ENCODE measurements around the gene STAP2. TPM values are rescaled to one million over a fixed set of nuclear protein-coding genes. Genes with fewer than 3 reads are reported as not detected.

Gene STAP2
- total RNA-seq, 4 donors from 2014 or later = 1.5 to 2.9 (median 1.8) TPM

DNA sequence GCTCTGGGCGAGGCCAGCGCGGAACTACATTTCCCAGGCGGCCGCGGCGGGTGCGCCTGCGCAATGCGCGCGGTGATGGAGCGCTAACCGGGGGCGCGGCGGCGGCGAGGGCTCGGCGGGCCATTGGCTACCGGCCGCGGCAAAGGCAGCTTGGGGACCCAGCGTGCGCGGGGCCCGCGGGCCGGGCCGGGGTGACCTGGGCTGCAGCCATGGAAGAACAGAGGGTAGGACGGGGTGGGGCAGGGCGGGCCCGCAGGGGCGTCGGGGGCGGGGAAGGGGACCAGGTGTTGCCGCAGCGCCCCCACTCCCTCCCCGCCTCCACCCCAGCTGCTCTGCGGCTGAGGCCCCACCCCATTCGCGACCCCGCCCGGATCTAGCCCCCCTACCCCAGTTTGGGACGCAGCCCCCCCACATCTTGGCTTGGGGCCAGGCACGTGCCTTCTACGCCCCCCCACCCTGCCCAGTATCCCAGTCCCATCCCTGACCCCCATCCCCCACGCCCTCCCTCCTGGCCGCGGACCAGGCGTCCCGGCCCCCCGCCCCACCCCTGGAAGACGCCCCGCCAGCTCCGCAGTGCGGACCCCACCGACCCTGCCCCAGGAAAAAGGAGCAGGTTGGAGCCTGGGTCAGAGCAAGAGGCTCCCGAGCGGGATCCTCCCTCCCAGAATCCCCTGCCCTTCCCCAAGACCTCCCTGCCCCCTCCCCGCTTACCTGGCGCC, 33.9 kb downstream of the STAP2 start, which contains the start of gene FSD1:
FSD1 (plus strand) TSS at position 61 of the 719 bp plus-strand sequence; CDS start at position 210, 149 bp downstream.
- TF ChIP-seq, protein P1, sequence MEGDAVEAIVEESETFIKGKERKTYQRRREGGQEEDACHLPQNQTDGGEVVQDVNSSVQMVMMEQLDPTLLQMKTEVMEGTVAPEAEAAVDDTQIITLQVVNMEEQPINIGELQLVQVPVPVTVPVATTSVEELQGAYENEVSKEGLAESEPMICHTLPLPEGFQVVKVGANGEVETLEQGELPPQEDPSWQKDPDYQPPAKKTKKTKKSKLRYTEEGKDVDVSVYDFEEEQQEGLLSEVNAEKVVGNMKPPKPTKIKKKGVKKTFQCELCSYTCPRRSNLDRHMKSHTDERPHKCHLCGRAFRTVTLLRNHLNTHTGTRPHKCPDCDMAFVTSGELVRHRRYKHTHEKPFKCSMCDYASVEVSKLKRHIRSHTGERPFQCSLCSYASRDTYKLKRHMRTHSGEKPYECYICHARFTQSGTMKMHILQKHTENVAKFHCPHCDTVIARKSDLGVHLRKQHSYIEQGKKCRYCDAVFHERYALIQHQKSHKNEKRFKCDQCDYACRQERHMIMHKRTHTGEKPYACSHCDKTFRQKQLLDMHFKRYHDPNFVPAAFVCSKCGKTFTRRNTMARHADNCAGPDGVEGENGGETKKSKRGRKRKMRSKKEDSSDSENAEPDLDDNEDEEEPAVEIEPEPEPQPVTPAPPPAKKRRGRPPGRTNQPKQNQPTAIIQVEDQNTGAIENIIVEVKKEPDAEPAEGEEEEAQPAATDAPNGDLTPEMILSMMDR (IDR thresholded peaks at IDR 0.05; ENCODE audit: low read depth) = no peak

DNA sequence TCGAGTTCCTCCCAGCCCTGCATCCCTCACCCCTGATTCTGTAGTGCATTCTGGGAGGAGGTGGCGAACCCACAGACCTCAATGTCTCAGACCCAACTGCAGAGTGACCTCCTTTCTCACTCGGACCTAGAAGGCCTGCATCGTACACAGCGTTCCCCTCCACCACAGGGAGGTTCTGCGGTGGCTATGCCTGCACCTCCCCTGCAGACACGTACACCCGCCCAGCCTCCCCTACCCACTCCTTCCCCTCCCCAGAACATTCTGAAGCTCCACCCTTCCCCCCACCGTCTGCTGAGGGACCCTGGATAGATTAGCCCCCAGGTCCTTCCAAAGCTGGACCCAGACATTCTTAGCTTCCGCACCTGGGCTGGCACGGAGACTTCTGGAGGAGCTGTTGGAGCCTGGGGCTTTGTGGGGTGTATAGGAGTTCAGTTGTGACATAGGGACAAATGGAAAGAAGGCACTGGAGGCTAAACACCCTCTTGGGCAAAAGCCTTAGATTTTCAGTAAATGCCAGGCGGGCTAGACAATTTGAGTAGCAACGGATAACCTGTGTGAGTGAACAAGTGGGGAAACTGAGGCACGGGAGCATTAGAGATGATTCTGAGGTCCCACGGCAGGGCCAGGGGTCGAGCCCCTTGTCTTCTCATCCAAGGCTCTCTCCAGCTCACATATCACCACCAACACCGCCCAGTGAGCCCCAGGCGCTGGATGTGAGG, 34.6 kb downstream of the STAP2 start:
- TF ChIP-seq, protein P1 (IDR thresholded peaks at IDR 0.05; ENCODE audit: low read depth) = no peak

DNA sequence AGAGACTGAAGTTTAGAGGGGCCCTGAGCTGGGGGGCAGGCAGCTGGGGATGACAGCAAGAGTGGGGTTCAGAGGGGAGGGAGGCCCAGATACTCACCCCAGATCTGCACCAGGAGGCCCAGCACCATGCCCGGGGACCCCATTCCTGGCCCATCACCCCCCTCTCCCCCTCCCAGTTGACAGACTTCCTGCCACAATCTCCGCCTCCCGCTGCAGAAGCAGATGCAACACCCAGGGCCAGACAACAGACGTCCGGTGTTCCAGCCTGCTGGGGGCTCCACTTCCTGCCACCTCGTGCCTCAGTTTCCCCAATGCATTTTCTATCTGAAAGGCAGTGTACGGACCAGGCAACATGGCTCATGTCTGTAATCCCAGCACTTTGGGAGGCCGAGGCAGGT, 36.4 kb downstream of the STAP2 start, which contains the start of gene TMIGD2:
TMIGD2 (minus strand) TSS at position 147 of the 398 bp plus-strand sequence; CDS start at position 143, 4 bp downstream.
- TF ChIP-seq, protein P1 (IDR thresholded peaks at IDR 0.05; ENCODE audit: low read depth) = no peak

DNA sequence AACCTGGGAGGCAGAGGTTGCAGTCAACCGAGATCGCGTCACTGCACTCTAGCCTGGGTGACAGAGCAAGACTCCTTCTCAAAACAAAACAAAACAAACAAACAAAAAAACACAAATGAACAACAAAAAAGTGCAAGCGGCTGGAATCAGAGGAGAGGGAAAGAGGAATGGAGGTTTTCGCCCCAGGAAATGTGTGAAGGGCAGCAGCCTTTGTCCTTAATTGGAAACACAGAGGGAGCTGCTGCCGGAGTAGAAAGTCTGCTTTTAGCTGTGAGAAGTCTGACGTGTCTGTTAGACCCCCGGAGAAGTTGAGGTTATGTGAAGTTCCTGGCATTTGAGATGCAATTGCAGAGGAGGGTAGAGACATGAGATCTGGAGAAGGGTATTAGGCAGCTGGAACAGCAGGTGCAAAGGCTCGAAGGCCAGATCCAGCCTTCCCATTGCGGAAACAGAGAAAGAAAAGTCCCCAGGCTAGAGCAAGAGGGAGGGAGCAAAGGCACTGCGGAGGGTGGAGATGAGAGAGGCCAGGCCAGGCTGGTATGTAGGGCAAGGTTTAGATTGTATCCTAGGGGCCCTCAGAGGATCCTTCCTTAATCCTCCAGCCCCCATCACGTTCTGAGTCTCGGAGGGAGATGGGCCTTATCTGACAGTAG, 36.9 kb downstream of the STAP2 start:
- TF ChIP-seq, protein P1 (IDR thresholded peaks at IDR 0.05; ENCODE audit: low read depth) = no peak

DNA sequence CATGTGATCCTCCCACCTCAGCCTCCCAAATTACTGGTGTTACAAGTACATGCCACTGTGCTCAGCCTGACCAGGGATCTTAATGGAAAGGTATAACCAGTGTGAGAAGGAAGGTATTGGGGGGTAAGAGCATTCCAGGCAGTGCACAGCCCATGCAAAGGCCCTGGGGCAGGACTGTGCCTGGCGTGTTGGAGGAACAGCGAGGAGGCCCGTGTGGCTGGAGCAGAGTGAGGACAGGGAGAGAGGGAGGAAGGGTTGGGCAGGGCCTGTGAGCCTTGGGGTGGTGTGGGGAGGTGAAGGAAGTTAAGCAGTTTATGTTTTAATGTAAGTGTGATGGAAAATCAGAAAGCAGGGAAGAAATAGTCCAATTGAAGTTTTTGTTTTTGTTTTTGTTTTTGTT, 38.0 kb downstream of the STAP2 start:
- TF ChIP-seq, protein P1 (IDR thresholded peaks at IDR 0.05; ENCODE audit: low read depth) = no peak

DNA sequence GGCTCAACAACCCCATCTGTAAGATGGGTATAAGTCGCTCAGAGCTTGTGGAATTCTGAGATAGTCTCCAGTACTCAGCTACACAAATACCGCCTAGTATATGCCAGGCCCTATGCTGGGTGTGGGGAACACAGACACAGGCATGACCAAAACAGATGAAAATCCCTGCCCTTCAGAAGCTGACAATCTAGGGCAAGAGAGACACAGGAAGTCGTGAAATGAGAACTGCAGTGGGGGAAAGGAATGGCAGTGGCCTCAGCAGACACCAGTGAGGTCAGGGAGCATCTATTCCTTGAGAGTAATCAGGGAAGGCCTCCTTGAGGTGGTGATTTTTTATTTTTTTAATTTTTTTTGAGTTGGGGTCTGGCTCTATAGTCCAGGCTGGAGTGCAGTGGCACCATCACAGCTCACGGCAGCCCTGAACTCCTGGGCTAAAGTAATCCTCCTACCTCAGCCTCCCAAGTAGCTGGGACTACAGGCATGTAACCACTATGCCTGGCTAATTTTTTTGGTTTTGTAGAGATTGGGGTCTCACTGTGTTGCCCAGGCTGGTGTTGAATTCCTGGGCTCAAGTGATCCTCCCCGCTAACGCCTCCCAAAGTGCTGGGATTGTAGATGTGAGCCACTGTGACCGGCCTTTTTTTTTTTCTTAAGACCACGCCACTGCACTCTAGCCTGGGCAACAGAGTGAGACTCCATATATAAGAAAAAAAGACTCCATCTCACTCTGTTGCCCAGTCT, 39.6 kb downstream of the STAP2 start:
- TF ChIP-seq, protein P1 (IDR thresholded peaks at IDR 0.05; ENCODE audit: low read depth) = no peak
